Endothelial cell of umbilical vein (primary cell): ENCODE results near the gene PITPNM2. TPM values are rescaled to one million over a fixed set of nuclear protein-coding genes. Genes with fewer than 3 reads are reported as not detected.

Experiments used
- BruUV-seq: library from RNA; stranded (reverse); fragments of 400-500 nt; replicated peaks from 2 replicates; lab custom pipeline; 2021; lab: Mats Ljungman, UMichigan
- CTCF ChIA-PET: fragments of 300-600, 350-600 bp; sonication (Branson Sonifier 250); formaldehyde crosslinking; loops from one replicate; lab custom pipeline; 2021; ENCODE audit warnings: antibody characterized with exemption, inconsistent platforms; lab: Charles Lee
- POLR2A ChIA-PET: fragments of 300-600, 350-600 bp; sonication (Branson Sonifier 250); formaldehyde crosslinking; loops from one replicate; lab custom pipeline; 2021; ENCODE audit warnings: antibody characterized with exemption, inconsistent platforms; lab: Charles Lee
- DNase-seq: peaks from one replicate; pipeline ENCODE4 v3.0.0-alpha.2; 2011; ENCODE audit warnings: low read depth, low spot score
- FAIRE-seq: peaks from 2 replicates; lab custom pipeline; 2011; peaks lifted over from hg19 to GRCh38; lab: Jason Lieb, UNC
- H2AFZ ChIP-seq: 2 replicates; pipeline ENCODE4 v1.6.0; 2012; ENCODE audit warnings: low read depth, low read length, control low read depth, inconsistent platforms
- H3K27ac ChIP-seq: 2 replicates; pipeline ENCODE4 v1.5.1; 2011; ENCODE audit warnings: low read depth, mild to moderate bottlenecking, control low read depth, low read length, moderate library complexity; ENCODE audit not compliant: insufficient read depth
- H3K27me3 ChIP-seq, 2 experiments: 2 replicates each; pipeline versions ENCODE4 v1.6.0 to v1.6.1; 2011; ENCODE audit warnings: low read length in 2 of 2, mixed read lengths in 1 of 2; ENCODE audit not compliant: control insufficient read depth in 2 of 2, insufficient read depth in 2 of 2
- H3K36me3 ChIP-seq, 2 experiments: 2 replicates in 1 of 2; 3 replicates in 1 of 2; pipeline ENCODE4 v1.5.1; 2011; ENCODE audit warnings: low read length in 2 of 2, mild to moderate bottlenecking in 1 of 2, moderate library complexity in 1 of 2; ENCODE audit not compliant: control insufficient read depth in 2 of 2, insufficient read depth in 2 of 2; ENCODE audit errors: extremely low read depth in 1 of 2
- H3K4me1 ChIP-seq: 3 replicates; pipeline ENCODE4 v1.5.1; 2011; ENCODE audit warnings: mild to moderate bottlenecking, low read length; ENCODE audit not compliant: control insufficient read depth, insufficient read depth; ENCODE audit errors: extremely low read depth
- H3K4me2 ChIP-seq: 2 replicates; pipeline ENCODE4 v1.6.1; 2011; ENCODE audit warnings: low read length, control low read depth, mixed read lengths; ENCODE audit not compliant: insufficient read depth
- H3K4me3 ChIP-seq, 3 experiments: fragments of 200-600 bp in 1 of 3; sonication (generic), shearing (Covaris generic) in 1 of 3; replicated peaks in 1 of 3; 2 replicates each; pipeline ENCODE4 v1.5.1; 2011 to 2016; ENCODE audit warnings: control low read depth in 3 of 3, low read length in 3 of 3, mild to moderate bottlenecking in 2 of 3, inconsistent platforms in 1 of 3, low read depth in 1 of 3, moderate library complexity in 1 of 3; ENCODE audit not compliant: insufficient read depth in 1 of 3
- H3K79me2 ChIP-seq: 2 replicates; pipeline ENCODE4 v1.6.0; 2012; ENCODE audit warnings: low read length, inconsistent platforms; ENCODE audit not compliant: control insufficient read depth, insufficient read depth
- H3K9ac ChIP-seq: replicated peaks from 2 replicates; pipeline ENCODE3; 2011; ENCODE audit warnings: low read length, control low read depth; ENCODE audit not compliant: insufficient read depth; ENCODE audit errors: extremely low read depth
- H3K9me1 ChIP-seq: replicated peaks from 3 replicates; pipeline ENCODE4 v1.6.0; 2011; ENCODE audit warnings: mild to moderate bottlenecking, low read length; ENCODE audit not compliant: control insufficient read depth, insufficient read depth; ENCODE audit errors: extremely low read depth
- H3K9me3 ChIP-seq: replicated peaks from 2 replicates; pipeline ENCODE4 v1.5.1; 2012; ENCODE audit warnings: low read length, inconsistent platforms; ENCODE audit not compliant: control insufficient read depth, insufficient read depth
- H4K20me1 ChIP-seq: replicated peaks from 2 replicates; pipeline ENCODE3; 2011; ENCODE audit warnings: mild to moderate bottlenecking, low read length; ENCODE audit not compliant: control insufficient read depth, insufficient read depth; ENCODE audit errors: extremely low read depth
- EZH2 ChIP-seq: IDR thresholded peaks from 2 replicates; pipeline ENCODE4 v1.6.1; 2012; ENCODE audit warnings: borderline replicate concordance, low read depth, mild to moderate bottlenecking, moderate library complexity, low read length, inconsistent platforms; ENCODE audit not compliant: severe bottlenecking
- FOS ChIP-seq: IDR thresholded peaks from 2 replicates; pipeline ENCODE4 v1.6.1; 2011; ENCODE audit warnings: mild to moderate bottlenecking, low read length, moderate library complexity, borderline replicate concordance; ENCODE audit not compliant: insufficient read depth
- GATA2 ChIP-seq: IDR thresholded peaks from 2 replicates; pipeline ENCODE4 v1.7.0; 2011; ENCODE audit warnings: low read depth, mild to moderate bottlenecking, moderate library complexity, mixed read lengths, low read length; ENCODE audit not compliant: insufficient read length, insufficient read depth
- JUN ChIP-seq: IDR thresholded peaks from 2 replicates; pipeline ENCODE4 v1.6.1; 2011; ENCODE audit warnings: borderline replicate concordance, low read depth; ENCODE audit not compliant: insufficient read length, insufficient read depth
- MYC ChIP-seq: IDR thresholded peaks from one replicate; pipeline ENCODE4 v1.6.1; 2011; ENCODE audit warnings: mild to moderate bottlenecking, low read depth, low read length
- POLR2A ChIP-seq: IDR thresholded peaks from 2 replicates; pipeline ENCODE4 v1.6.1; 2012; ENCODE audit warnings: low read depth, mild to moderate bottlenecking, control low read depth, low read length
- POLR2AphosphoS5 ChIP-seq: IDR thresholded peaks from 2 replicates; pipeline ENCODE4 v1.6.1; 2012; ENCODE audit warnings: low read depth, mild to moderate bottlenecking, control low read depth, low read length, moderate library complexity; ENCODE audit not compliant: insufficient read depth
- dilution Hi-C: fragments of 300-500 bp; cut with MboI; formaldehyde crosslinking; loops from one replicate; pipeline ENCODE4 v1.15.0; 2019; ENCODE audit warnings: low sequenced_read_pairs; ENCODE audit not compliant: extremely low pct_ligation_motif_present
- intact Hi-C: fragments of 100-400 bp; cut with micrococcal nuclease; formaldehyde crosslinking; loops from one replicate; pipeline ENCODE4 v1.10.0; 2022
- polyA plus RNA-seq, 4 experiments: library from polyadenylated mRNA; depleted of rRNA in 3 of 4; stranded (reverse) in 3 of 4; unstranded in 1 of 4; fragments of >200 nt; gene quantifications; 2 replicates each; pipeline versions ENCODE4 v1.2.1 to v1.2.3, GENCODE V29; 2011 to 2012; ENCODE audit warnings: missing spikeins in 1 of 4
- total RNA-seq: library from RNA; stranded (reverse); gene quantifications from 2 replicates; pipeline ENCODE4 v1.2.3, GENCODE V29; 2021
- TF ChIP-seq, protein P1 (sequence below), 2 donors: IDR thresholded peaks; 1 replicate in 1 of 2; 2 replicates in 1 of 2; pipeline ENCODE4 v1.5.1; 2011; ENCODE audit warnings: low read length in 2 of 2, mild to moderate bottlenecking in 2 of 2, moderate library complexity in 2 of 2, control low read depth in 1 of 2, inconsistent platforms in 1 of 2, low read depth in 1 of 2; ENCODE audit not compliant: insufficient read depth in 1 of 2; ENCODE audit errors: extremely low read depth in 1 of 2
- TF ChIP-seq, protein P2 (sequence below): IDR thresholded peaks from 2 replicates; pipeline ENCODE4 v1.6.1; 2011; ENCODE audit not compliant: insufficient read depth, insufficient read length

The PITPNM2 gene
- total and polyA plus RNA-seq, 2 donors (not counting 3 experiments of a cell fraction or from before 2014, with no cell fraction given), result 4.2 to 15.9 TPM

DNA sequence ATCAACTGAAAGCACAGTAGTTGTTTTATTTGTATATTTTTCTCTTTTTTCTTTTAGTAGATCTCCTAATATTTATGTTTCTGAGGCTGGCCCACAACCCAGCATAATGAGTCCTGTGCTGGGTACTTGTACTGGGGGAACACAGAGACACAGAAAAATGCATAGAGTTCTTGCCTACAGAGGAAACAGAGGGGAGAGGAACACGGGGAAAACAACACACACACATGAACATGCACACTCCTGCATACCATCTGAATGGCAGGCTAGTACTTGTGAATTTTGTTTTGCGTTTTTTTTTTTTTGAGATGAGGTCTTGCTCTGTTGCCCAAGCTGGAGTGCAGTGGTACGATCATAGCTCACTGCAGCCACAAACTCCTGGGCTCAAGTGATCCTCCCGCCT is 21.3 kb downstream of the PITPNM2 start:
- DNase-seq (no peak), FAIRE-seq (no peak)
- peaks cover 2% of the 10 kb centered on the region for H3K79me2 ChIP-seq
- H3K9me1 ChIP-seq, result no peaks in the 10 kb centered on the region
- dilution Hi-C loops (no loop called here), intact Hi-C loops (no loop called here)
- H4K20me1 ChIP-seq, result no peaks in the 10 kb centered on the region
- H3K9ac ChIP-seq, result no peak overlapping the region
- peaks cover 13% of the 10 kb centered on the region for H3K4me1 ChIP-seq
- POLR2A ChIA-PET, result no interaction called here
- H3K9me3 ChIP-seq, result no peaks in the 10 kb centered on the region
- H3K4me3 ChIP-seq, result no peak overlapping the region
- H3K27ac ChIP-seq, result no peak overlapping the region
- TF ChIP-seq MYC (no peak), EZH2 (no peak), JUN (no peak), GATA2 (no peak), POLR2A (no peak), FOS (no peak), POLR2AphosphoS5 (no peak)
- TF ChIP-seq, protein P1, sequence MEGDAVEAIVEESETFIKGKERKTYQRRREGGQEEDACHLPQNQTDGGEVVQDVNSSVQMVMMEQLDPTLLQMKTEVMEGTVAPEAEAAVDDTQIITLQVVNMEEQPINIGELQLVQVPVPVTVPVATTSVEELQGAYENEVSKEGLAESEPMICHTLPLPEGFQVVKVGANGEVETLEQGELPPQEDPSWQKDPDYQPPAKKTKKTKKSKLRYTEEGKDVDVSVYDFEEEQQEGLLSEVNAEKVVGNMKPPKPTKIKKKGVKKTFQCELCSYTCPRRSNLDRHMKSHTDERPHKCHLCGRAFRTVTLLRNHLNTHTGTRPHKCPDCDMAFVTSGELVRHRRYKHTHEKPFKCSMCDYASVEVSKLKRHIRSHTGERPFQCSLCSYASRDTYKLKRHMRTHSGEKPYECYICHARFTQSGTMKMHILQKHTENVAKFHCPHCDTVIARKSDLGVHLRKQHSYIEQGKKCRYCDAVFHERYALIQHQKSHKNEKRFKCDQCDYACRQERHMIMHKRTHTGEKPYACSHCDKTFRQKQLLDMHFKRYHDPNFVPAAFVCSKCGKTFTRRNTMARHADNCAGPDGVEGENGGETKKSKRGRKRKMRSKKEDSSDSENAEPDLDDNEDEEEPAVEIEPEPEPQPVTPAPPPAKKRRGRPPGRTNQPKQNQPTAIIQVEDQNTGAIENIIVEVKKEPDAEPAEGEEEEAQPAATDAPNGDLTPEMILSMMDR (IDR thresholded peaks at IDR 0.05; ENCODE audit: extremely low read depth in 1 of 2, insufficient read depth in 1 of 2, low read depth in 1 of 2, low read length in 2 of 2), result no peak
- TF ChIP-seq, protein P2, sequence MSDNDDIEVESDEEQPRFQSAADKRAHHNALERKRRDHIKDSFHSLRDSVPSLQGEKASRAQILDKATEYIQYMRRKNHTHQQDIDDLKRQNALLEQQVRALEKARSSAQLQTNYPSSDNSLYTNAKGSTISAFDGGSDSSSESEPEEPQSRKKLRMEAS, result no peak
- no peak overlapping the region for H2AFZ ChIP-seq
- H3K4me2 ChIP-seq, result no peak overlapping the region
- no peaks in the 10 kb centered on the region for H3K36me3 ChIP-seq
- CTCF ChIA-PET, result interaction anchor here (2.4 kb wide), 1 partner anchor 12 kb away, joined by 6 read pairs; no protein-coding TSS in a partner anchor
- no TSS peak for BruUV-seq
- H3K27me3 ChIP-seq, result no peaks in the 10 kb centered on the region
